Calu3 (cell line): Measurements from ENCODE around the gene AP3S2. TPM values are rescaled to one million over a fixed set of nuclear protein-coding genes. Genes with fewer than 3 reads are reported as not detected.
"Not testable (repeated sequence)": the region's sequence is repeated elsewhere in the genome, so short reads cannot be mapped to it uniquely, and the experiment has no call there.

ENCODE experiments used
- BruUV-seq: library from RNA; stranded (reverse); fragments of 400-500 nt; replicated peaks from 2 replicates; lab custom pipeline; 2021; lab: Mats Ljungman, UMichigan
- CTCF ChIA-PET: fragments of 300-600 bp; sonication (Branson Sonifier 250); formaldehyde crosslinking; loops from one replicate; lab custom pipeline; 2022; ENCODE audit warnings: antibody characterized with exemption; lab: Charles Lee
- DNase-seq: peaks from one replicate; pipeline ENCODE4 v3.0.0; 2022
- H3K27ac Mint-ChIP-seq: one replicate; pipeline ENCODE4 v1.8.0; 2022; ENCODE audit warnings: mixed read lengths; ENCODE audit not compliant: unreplicated experiment
- H3K27me3 Mint-ChIP-seq: one replicate; pipeline ENCODE4 v1.8.0; 2022; ENCODE audit warnings: mixed read lengths; ENCODE audit not compliant: unreplicated experiment
- H3K36me3 Mint-ChIP-seq: one replicate; pipeline ENCODE4 v1.8.0; 2022; ENCODE audit warnings: mild to moderate bottlenecking, moderate library complexity, mixed read lengths; ENCODE audit not compliant: insufficient read depth, unreplicated experiment
- H3K4me1 Mint-ChIP-seq: one replicate; pipeline ENCODE4 v1.8.0; 2022; ENCODE audit warnings: mild to moderate bottlenecking, low read depth, mixed read lengths; ENCODE audit not compliant: unreplicated experiment
- H3K4me3 Mint-ChIP-seq: one replicate; pipeline ENCODE4 v1.8.0; 2022; ENCODE audit warnings: mild to moderate bottlenecking, low read depth, moderate library complexity, mixed read lengths; ENCODE audit not compliant: unreplicated experiment
- H3K9me3 Mint-ChIP-seq: one replicate; pipeline ENCODE4 v1.8.0; 2022; ENCODE audit warnings: low read depth, mixed read lengths; ENCODE audit not compliant: unreplicated experiment
- intact Hi-C: fragments of 100-400 bp; cut with micrococcal nuclease; formaldehyde crosslinking; loops from one replicate; pipeline ENCODE4 v1.10.0; 2022; ENCODE audit not compliant: unreplicated experiment
- total RNA-seq: library from RNA; stranded (reverse); gene quantifications from 2 replicates; pipeline ENCODE4 v1.2.3, GENCODE V29; 2022
- TF ChIP-seq, protein P1 (sequence below): fragments of 200-600 bp; IDR thresholded peaks from one replicate; pipeline ENCODE4 v1.8.0; 2022; ENCODE audit warnings: antibody characterized with exemption; ENCODE audit not compliant: unreplicated experiment

The AP3S2 gene
- total RNA-seq, 1 experiment from 2014 or later: 46.2 TPM

DNA sequence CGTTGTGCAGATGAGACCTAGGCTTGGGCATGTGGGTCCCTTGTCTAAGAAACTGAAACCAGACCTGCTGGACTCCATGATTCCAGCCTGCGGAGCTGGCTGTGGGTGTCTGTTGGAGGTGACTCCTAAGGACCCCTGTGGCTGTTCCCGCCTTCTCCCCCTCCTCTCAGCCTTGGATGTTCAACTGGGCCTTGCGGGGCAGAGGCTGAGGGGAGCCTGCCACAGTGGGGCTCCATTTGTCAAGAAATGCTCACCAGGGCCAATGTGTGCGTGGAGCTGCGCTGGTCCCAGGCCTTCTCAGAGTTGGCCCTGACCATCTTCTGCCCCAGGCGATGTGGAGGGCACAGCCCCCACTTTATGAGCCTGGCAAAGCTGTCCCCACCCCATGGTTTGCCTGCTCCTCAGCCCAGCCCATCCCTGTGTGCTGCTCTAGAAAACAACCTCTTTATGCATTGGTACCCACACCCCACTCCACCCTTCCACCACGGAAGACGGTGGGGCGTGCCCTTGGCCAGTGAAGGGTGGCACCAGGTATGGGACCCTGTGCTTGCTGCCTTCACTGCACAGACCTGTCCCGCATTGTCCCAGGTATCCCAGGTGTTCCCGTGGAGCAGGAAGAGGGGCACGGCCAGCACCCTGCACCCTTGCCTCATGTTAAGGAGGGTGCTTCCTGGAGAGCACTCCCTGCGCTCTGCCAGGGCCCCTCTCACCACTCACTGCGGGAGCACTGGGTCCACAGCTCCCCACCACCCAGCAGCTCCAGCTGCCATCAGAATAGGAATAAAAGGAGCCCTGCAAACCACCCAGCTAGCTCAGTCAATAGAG is 109.7 kb downstream of the AP3S2 start:
- CTCF ChIA-PET: interaction anchor here (1.1 kb wide), 1 partner anchor 91 kb away, joined by 3 read pairs; no protein-coding TSS in a partner anchor
- no TSS peak for BruUV-seq
- intact Hi-C loops: no loop called here
- no peaks in the 10 kb centered on the region for H3K9me3 Mint-ChIP-seq
- H3K27me3 Mint-ChIP-seq: no peaks in the 10 kb centered on the region
- H3K36me3 Mint-ChIP-seq: peaks cover 12% of the 10 kb centered on the region
- peak overlapping the region; percentile 88 for H3K27ac Mint-ChIP-seq
- H3K4me3 Mint-ChIP-seq: no peak overlapping the region
- DNase-seq: no peak
- H3K4me1 Mint-ChIP-seq: peaks cover 53% of the 10 kb centered on the region
- TF ChIP-seq, protein P1, sequence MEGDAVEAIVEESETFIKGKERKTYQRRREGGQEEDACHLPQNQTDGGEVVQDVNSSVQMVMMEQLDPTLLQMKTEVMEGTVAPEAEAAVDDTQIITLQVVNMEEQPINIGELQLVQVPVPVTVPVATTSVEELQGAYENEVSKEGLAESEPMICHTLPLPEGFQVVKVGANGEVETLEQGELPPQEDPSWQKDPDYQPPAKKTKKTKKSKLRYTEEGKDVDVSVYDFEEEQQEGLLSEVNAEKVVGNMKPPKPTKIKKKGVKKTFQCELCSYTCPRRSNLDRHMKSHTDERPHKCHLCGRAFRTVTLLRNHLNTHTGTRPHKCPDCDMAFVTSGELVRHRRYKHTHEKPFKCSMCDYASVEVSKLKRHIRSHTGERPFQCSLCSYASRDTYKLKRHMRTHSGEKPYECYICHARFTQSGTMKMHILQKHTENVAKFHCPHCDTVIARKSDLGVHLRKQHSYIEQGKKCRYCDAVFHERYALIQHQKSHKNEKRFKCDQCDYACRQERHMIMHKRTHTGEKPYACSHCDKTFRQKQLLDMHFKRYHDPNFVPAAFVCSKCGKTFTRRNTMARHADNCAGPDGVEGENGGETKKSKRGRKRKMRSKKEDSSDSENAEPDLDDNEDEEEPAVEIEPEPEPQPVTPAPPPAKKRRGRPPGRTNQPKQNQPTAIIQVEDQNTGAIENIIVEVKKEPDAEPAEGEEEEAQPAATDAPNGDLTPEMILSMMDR: no peak

DNA sequence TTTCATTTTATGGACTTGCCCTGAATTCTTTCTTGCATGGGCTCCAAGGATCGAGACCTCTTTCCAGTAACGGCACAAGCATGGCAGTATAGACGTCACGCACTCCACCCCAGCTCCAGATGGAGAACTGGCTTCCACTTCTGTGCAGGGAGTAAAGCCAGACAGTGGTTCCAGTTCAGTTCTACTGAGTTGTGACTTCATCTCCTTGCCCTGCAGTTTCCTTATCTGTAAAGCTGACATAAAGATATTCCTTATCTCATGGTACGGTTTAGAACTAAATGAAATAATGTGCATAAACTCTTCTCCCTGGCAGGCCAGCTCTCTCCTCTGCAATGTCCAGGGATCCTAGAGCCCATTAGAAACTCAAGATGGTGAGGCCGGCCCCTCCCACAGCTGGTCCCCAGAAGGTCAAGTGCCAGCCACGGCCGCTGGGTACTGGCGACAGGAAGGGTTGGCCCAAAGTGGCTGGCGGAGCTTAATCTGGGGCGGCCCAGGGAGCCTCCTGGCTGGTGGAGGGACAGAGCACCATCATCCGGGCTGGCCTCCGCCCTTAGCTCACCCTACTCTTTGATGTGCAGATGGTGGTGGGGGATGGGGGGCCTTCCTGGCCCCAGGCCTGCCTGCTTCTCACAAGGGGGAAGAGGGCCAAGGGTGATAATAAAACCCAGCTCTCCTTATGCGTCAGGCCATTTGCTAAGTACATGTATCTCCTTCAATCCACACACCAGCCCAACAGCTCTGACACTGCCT is 110.5 kb downstream of the AP3S2 start:
- intact Hi-C loops: no loop called here
- Mint-ChIP-seq H3K36me3 (peaks cover 12% of the 10 kb centered on the region), H3K4me3 (no peak overlapping the region), H3K4me1 (peaks cover 53% of the 10 kb centered on the region), H3K27ac (no peak overlapping the region), H3K9me3 (no peaks in the 10 kb centered on the region), H3K27me3 (no peaks in the 10 kb centered on the region)
- BruUV-seq: no TSS peak
- TF ChIP-seq, protein P1: no peak
- CTCF ChIA-PET: no interaction called here
- no peak for DNase-seq

DNA sequence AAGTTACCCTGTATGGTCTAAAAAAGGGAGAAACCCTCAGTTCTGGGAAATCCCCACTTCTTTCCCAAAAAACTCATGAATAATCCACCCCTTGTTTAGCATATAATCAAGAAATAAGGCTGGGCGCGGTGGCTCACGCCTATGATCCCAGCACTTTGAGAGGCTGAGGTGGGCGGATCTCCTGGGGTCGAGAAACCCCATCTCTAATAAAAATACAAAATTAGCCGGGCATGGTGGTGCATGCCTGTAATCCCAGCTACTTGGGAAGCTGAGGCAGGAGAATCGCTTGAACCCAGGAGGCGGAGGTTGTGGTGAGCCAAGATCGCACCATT is 111.2 kb downstream of the AP3S2 start:
- H3K9me3 Mint-ChIP-seq, DNase-seq, H3K4me3 Mint-ChIP-seq, H3K27me3 Mint-ChIP-seq, BruUV-seq, intact Hi-C loops: not testable (repeated sequence)
- CTCF ChIA-PET: interaction anchor here (1.0 kb wide), 1 partner anchor 65 kb away, joined by 3 read pairs; no protein-coding TSS in a partner anchor
- H3K4me1 Mint-ChIP-seq: peaks cover 53% of the 10 kb centered on the region
- peaks cover 12% of the 10 kb centered on the region for H3K36me3 Mint-ChIP-seq
- peak overlapping the region; percentile 63 for H3K27ac Mint-ChIP-seq

DNA sequence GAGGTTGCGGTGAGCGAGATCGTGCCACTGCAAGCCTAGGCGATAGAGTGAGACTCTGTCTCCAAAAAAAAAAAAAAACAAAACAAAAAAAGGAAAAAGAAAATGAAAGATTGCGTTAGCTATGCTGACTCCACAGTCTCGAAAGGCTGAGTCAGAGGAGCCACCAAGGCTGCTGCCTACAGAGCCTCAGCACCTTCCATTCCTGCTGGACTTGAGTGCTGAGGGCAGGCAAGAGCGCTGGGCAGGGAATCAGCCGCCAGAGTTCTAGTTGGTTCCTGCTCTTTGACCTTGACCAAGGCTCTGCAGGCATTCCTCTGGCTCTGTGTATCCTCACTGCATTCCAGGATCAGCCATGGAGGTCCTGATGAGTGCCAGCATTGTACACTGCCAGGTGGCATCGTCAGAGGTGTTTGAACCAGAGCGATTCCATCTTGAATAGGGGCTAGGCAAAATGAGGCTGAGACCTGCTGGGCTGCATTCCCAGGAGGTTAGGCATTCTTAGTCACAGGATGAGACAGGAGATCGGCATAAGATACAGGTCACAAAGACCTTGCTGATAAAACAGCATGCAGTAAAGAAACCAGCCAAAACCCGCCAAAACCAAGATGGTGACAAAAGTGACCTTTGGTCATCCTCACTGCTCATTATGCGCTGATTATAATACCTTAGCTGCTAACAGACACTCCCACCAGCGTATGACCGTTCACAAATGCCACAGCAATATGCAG is 111.7 kb downstream of the AP3S2 start:
- Mint-ChIP-seq H3K27me3 (no peaks in the 10 kb centered on the region), H3K9me3 (no peaks in the 10 kb centered on the region), H3K36me3 (peaks cover 12% of the 10 kb centered on the region), H3K4me3 (no peak overlapping the region), H3K27ac (peak overlapping the region; percentile 63), H3K4me1 (peaks cover 53% of the 10 kb centered on the region)
- CTCF ChIA-PET: interaction anchor here (0.6 to 1.3 kb wide), 5 partner anchors 21 to 1153 kb away, joined by 3 to 7 read pairs (median 4); partner anchors contain the start of gene UNC45A
- TF ChIP-seq, protein P1: no peak
- BruUV-seq: no TSS peak
- intact Hi-C loops: no loop called here
- DNase-seq: peak; percentile 59
